ENCODE results near the gene GPR62.

The GPR62 gene

GRCh38 chr3:51937611-51938450, 17.4 kb upstream of the GPR62 start:
- no peak for DNase-seq (ENCODE audit: low read depth, low spot score)

GRCh38 chr3:51938780-51939425, 16.3 kb upstream of the GPR62 start:
- DNase-seq (ENCODE audit: low read depth, low spot score), result no peak

DNA sequence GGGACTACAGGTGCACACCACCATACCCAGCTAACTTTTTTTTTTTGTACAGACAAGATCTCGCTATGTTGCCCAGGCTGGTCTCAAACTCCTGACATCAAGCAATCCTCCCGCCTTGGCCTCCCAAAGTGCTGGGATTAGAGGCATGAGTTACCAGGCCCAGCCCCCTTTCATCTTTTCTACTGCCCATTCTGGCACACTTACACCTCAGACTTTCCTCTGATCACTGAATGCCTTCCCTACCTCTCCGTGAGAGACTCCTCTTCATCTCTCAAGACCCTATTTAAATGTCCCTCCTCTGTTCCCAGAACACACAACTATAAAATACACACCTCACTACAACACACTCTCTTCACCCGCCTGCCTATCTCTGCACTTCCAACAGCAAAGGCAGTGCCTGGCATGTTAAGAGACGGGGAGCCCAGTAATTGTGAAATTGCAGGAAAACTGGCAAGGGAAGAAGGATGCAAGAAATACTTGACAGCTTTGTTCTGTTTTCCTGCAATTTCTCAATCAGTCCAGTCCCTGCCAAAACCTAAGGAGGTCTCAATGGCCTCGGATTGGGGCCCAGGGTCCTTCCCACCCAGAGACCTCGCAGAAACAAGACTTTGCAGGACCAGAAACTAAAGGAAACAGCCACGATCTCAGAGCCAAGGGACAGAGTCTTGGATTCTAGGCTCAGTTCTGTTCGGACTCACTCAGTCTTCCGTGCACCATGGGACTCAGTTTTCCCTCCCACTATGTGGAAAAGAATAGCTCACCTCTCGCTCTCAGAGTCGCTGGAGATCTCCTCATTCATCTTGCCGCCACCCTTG, 14.3 kb upstream of the GPR62 start:
- DNase-seq (ENCODE audit: low read depth, low spot score), result no peak

DNA sequence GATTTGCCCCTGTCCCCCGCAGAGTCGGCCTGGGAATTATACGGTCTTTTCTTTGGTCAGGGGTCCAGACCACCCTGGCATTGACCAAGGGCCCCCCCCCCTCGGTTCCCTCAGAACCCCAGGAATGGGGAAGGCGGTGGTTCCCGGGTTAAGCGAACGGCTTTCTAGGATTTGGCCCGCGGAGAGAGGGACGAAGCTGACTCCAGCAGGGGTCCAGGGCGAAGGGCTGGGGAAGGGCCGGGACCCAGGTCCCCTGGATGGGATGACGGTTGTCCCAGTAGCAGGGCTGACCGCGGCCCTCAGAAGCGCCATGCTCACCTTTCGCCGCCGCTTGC, 13.8 kb upstream of the GPR62 start:
- no peak for DNase-seq (ENCODE audit: low read depth, low spot score)

GRCh38 chr3:51941798-51942602, 13.2 kb upstream of the GPR62 start, which contains the start of the genes PARP3 and RRP9:
TSS of gene PARP3 (plus strand) at chr3:51942363. CDS start at chr3:51943356, 993 bp downstream.
TSS of gene RRP9 (minus strand) at chr3:51941904. CDS start at chr3:51941867, 37 bp downstream.
- peak; percentile 100 for DNase-seq (ENCODE audit: low read depth, low spot score)

- DNase-seq (ENCODE audit: low read depth, low spot score), result no peak
Observed at GRCh38 chr3:51942603-51943450, 12.4 kb upstream of the GPR62 start.

DNA sequence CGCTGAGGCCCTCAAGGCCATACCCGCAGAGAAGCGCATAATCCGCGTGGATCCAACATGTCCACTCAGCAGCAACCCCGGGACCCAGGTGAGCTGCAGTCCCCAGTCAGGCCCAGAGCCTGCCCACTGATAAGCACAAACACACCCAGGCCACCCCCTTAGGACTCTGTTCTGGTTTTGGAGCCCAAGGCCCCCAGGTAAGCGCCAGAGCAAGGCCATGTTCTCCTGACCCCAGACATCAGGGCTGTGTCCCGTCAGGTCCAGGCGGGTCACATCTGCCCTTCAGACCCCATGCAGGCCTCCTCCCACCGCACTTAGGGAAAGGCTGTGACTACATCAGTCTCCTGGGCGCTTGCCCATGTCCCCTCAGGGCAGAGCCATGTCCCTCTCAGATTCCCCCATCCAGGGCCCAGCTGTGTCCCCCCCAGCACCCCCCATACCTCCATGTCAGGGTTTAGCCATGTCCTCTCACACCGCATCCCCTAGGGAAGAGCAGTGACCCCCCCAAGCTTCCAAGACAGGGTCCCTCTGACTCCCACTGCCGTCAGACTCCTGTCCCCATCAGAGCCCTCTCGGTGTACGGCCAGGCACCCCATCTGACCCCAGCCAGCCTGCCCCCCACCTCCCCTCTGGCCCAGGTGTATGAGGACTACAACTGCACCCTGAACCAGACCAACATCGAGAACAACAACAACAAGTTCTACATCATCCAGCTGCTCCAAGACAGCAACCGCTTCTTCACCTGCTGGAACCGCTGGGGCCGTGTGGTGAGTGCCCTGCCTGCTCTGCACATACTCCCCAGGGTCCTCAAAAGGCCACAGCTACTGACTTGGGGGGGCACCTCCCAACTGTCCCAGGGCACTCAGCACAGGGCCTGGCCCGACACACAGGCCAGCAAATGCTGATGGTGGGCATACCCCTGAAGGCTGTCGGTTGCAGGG, 11.5 kb upstream of the GPR62 start:
- DNase-seq (ENCODE audit: low read depth, low spot score), result no peak

DNA sequence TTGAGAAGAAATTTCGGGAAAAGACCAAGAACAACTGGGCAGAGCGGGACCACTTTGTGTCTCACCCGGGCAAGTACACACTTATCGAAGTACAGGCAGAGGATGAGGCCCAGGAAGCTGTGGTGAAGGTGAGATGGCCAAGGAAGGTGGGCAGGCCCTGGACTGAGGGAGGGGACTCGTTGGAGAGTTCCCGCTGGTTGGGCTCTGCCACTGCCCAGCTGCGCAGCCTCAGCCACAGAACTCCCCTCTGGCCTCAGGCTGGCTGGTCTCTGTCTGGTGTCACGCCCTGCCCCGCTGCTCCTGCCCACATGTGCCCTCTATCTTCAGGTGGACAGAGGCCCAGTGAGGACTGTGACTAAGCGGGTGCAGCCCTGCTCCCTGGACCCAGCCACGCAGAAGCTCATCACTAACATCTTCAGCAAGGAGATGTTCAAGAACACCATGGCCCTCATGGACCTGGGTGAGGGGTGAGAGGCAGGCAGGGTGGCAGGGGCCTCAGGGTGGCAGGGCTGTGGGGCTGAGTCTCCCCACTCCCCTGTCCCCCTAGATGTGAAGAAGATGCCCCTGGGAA, 10.6 kb upstream of the GPR62 start:
- peak; percentile 52 for DNase-seq (ENCODE audit: low read depth, low spot score)

GRCh38 chr3:51945031-51945840, 9.9 kb upstream of the GPR62 start:
- DNase-seq (ENCODE audit: low read depth, low spot score), result no peak

- no peak for DNase-seq (ENCODE audit: low read depth, low spot score)
Observed at GRCh38 chr3:51945926-51946705, 9.1 kb upstream of the GPR62 start.

DNA sequence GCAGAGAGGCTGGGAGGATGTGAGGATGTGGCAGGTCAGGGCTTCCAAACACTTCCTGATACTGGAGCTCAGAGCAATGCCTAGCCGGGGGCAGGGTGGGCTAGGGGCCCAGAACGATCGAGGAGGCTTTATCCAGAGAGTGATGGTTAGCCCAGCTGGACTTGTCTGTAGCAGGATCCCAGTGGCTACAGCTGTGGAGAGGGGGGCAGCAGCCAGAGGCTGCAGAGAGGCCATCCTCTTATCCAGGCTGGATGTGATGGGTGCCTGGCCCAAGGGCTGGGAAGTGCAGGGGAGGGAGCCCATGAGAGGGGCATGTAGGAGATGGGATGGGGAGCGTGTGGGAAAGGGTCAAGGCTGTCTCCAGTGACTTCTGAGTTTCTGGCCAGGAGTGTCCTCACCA, 8.4 kb upstream of the GPR62 start:
- no peak for DNase-seq (ENCODE audit: low read depth, low spot score)

- DNase-seq (ENCODE audit: low read depth, low spot score), result peak; percentile 10
Observed at GRCh38 chr3:51947215-51947900, 7.8 kb upstream of the GPR62 start.

GRCh38 chr3:51948016-51948580, 7.1 kb upstream of the GPR62 start:
- no peak for DNase-seq (ENCODE audit: low read depth, low spot score)

GRCh38 chr3:51949121-51949520, 6.1 kb upstream of the GPR62 start:
- DNase-seq (ENCODE audit: low read depth, low spot score), result no peak

GRCh38 chr3:51950899-51951298, 4.3 kb upstream of the GPR62 start:
- no peak for DNase-seq (ENCODE audit: low read depth, low spot score)

DNA sequence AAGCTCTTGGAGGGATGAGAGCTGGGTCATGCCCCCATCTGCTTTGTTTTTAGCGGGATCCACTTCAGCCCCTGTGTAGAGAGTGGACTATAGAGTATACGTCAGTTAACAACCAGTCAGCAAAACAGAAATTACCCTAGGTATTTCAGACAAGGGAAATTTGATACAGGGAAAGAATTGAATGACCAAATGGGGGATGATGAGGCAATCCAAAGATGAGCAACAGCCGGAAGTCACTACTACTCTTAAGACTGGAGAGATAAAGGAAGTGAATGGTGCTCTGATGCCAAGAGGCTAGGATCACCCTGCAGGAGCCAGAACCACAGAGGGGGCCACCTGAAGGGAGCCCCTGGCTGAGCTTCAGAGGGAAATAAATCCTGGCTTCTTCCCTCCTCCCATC, 1.7 kb upstream of the GPR62 start:
- no peak for DNase-seq (ENCODE audit: low read depth, low spot score)

All from ELF-1 (cell line).